Activated CD4-positive, alpha-beta T cell treated with anti-CD3 and anti-CD28 coated beads, Interleukin-10, Interleukin-2, amounts not matched to agents 100 ng/mL and 50 ng/mL, durations not matched to agents 16 hours and 8 hours (primary cell): ENCODE data around the gene HTT.

Source experiments
- DNase-seq: peaks from one replicate; pipeline ENCODE4 v3.0.0-alpha.2; 2020

The HTT gene

DNA sequence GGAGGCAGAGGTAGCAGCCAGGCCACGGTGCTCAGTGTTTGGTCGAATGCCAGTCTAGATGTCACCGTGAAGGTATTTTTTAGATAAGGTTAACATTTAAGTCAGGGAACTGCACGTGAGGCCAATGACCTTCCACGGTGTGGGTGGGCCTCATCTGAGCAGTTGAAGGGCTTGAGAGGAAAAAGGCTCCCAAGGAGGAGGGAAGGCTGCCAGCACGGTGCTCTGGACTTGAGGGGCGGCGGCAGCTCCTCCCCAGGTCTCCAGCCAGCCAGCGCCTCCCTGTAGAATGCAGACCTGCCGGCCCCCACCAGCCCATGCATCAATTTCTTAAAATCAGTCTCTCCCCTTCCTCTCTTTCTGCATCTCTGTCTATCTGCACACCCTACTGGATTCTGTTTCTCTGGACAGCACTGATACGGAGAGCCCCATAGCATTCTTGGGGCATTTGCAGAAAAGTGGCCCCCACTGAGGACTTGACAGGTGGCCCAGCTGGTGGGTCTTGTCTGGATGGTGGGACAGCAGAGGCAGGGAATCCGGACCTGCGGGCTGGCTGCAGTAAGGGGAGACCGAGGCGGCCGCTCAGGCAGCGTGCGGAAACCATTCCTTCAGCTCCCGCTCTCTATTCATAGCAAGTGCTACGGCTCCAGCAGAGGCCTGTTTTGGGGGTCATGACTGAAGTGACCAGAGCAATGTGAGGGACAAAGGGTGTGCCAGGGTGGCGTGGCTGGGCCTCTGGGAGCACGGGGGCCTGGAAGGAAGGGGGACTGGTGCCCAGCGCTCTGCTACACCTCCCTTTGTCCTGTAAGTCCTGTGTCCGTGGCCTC, 210.5 kb downstream of the HTT start:
- no peak for DNase-seq

DNA sequence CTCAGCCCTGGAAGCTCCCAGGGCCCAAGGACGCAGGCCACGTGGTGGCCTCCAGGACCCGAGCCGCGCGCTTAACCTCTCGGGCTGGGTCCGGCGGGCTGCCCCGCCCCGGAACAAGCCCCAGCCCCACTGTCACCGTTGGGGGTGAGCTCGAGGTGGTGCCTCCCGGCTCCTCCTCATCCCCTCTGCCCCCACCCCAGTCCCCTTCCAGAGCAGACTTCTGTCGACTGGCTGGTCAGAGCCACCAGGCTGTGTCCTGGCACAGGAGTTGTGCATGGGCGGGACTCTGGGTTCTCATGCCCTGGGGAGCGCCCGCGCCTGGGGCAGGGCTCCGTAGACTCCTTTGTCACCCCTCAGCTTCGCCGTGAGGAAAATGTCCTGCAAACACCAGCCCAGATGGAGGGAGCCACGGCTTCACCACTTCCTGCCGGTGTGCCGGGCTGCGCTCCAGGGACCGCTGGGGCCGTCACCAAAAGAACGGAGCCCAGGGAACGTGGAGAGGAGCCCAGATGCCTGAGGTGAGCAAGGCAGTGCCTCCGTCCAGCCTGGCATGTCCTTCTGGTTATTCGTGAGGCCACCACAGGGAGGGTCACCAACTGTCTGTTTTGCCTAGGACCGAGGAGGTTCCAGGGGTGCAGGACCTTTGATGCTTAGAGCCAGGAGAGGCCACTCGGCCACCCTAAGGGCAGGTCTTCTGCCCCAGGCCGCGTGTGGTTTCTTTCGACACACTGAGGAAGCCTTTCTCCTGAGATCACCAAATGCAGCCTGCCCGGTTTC, 211.3 kb downstream of the HTT start:
- DNase-seq, result no peak

DNA sequence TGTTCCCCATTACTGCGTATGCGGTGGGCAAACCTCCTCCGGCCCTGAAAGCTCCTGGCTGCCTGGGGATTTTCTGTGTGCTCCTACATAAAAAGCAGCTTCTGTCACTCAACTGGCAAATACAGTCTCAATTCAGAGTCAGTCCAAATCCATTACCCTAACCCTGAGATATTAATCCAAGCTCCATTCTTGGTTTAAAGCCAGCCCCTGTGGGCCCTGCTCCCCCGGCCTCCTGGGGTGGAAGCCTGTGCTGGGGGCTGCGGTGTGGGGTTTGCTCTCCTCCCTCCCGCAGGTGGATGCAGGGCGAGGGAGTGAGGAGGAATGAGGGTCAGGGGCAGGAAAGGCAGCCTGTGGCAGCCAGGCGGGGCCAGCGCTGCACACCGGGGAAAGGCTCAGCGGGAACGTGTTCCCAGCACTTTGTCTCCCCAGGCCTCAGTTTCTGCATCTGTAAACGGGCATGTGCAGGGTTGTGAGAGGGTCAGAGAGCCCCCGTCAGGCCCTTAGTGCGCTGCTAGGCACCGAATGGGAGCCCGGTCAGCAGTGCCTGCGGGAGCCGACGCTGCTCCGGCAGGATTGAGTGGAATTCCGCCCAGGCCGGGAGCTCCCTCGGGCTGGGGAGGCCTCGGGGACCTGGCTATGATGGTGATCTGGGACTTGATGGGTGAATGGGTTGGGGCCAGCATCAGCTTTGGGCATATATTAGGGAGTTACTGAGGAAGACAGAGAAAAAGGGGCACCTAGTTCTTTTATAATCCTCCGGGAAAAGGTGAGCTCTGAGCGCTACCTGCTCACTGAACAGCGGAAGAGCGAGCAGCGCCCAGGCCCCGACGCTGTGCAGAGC, 212.1 kb downstream of the HTT start:
- no peak for DNase-seq

DNA sequence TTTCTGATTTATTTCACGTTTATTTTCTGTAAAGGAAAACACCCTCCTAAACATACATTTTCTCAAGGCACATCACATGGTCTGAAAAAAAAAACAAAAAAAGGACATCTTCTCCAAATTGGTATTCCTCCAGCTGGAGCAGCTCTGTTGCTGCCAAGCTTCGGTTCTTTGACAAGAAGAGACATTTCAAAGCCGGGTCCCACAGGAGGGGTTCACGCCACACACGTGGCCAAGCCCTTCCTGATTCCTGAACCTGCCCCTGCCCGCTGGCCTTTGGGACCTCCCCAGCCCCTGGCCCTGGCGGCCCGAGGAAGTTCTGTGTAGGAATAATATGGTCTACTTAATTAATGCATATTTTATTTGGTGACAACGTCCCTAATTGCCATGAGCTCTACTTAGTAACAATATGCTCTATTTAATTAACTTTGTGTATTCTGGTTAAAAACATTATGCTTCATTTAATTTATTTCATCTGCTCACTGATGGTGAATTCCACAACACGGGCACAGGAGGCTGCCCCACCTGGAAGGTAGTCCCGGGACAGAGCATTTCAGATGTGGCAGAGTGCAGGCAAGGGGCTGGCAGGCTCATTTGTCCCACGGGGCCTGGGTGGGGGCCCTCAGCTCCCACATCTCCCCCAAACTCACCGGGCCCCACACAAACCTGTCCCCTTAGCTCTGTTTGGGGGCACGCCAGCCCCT, 212.9 kb downstream of the HTT start:
- no peak for DNase-seq

DNA sequence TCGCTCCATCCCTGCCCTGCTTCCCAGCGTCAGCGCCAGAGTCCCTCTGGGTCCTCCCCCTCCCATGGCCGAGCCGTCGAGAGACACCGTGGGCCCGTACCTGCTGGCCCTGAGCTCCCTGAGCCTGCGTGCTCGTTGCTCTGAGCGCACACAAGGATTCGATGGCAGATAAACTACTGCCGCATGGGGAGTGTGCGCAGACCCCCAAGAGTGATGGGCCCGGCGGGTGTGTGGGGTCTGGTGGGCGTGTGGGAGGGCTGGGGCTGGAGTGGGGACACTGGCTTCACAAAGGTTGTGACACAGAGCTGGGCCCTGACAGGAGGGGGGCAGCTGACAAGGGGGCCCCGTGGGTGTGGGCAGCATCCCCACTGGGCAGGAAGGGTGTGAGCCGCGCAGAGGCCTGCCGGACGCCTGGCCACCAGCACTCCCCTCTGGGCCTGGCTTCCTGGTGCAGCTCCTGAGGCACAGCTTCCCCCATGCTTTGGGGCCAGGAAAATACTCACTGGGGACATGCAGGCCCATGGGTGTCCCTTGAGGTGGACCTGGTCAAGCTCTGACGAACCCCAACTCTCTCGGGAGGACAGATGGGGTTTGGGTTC, 213.6 kb downstream of the HTT start:
- no peak for DNase-seq

DNA sequence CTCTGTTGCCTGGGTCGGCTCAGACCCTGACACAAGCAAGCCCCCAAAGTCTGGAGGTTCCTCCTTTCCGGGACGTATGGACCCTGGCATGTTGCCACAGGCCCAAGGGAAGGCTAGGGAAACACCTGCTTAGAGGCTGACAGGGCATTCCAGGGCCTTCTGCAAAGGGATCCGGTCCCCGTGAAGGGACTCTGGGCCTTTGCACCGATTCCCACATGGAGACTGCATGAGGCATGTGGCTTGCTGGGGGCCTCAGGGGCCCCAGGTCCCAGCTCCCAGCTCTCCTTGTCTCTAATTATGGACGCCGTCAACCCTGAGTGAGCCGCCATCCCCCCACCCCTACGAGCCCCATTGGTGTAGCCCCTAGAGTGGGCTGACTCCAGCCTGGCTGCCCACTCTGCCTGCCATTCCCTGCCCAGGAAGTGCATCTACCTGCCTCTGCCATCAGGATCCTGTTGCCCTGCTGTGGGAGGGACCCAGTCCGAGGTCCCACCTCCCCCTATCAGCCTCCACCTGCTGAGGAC, 214.2 kb downstream of the HTT start:
- no peak for DNase-seq

DNA sequence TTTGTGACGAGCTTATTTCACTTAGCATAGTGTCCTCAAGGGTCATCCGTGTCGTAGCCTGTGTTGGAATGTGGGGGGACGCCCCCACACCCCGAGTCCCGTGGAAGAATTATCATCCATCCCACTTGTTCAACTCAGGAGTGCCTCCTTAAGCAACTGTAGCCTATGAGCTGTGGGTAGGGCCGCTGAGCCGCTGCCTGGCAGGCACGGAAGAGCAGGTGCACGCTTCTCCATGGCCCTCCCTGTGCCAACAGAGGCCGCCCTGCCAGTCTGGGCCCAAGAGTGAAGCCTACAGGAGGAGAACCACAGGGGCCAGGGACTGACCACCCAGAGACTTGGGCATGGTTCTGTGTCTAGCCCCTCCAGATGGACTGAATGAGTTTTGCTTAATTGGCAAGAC, 216.0 kb downstream of the HTT start:
- DNase-seq, result no peak

DNA sequence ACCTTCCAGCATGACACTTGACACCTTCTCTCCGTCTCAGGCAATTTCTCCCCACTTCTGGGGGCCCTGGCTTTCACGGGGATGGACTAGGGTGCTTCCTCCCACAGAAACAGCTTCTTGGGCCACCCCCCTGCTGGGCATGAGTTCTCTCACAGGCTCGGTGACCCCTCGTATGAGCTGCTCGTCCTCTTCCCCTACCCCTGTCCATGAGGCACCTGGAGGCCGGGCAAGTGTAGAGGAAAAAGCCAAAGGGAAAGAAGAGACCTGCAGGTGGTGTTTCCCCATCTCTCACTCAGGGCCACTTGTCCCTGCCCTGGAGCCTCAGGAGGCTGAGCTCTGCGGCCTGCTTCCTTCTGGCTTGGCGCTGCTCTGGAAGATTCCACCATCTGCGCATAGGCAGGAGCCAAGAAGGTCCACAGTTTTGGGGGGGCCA, 216.4 kb downstream of the HTT start:
- DNase-seq, result no peak

DNA sequence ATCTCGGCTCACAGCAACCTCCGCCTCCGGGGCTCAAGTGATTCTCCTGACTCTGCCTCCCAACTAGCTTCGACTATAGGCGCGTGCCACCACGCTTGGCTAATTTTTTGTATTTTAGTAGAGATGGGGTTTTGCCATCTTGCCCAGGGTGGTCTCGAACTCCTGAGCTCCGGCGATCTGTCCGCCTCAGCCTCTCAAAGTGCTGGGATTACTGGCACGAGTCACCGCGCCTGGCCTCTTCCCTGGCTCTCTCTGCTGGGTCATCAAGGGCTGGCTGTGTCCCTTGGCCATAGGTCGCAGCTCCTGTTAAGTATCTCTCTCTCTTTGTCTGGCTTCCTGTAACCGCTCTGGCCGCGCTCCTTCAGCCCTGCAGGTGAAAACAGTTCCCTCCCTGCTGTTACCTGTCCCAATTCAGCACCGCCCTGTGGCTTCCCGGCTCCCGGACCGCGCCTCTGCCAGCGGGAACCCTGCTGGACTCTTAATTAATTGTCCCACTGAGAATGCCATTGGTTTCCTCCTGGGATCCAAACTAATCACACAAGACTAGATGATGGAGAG, 217.0 kb downstream of the HTT start:
- DNase-seq, result no peak

DNA sequence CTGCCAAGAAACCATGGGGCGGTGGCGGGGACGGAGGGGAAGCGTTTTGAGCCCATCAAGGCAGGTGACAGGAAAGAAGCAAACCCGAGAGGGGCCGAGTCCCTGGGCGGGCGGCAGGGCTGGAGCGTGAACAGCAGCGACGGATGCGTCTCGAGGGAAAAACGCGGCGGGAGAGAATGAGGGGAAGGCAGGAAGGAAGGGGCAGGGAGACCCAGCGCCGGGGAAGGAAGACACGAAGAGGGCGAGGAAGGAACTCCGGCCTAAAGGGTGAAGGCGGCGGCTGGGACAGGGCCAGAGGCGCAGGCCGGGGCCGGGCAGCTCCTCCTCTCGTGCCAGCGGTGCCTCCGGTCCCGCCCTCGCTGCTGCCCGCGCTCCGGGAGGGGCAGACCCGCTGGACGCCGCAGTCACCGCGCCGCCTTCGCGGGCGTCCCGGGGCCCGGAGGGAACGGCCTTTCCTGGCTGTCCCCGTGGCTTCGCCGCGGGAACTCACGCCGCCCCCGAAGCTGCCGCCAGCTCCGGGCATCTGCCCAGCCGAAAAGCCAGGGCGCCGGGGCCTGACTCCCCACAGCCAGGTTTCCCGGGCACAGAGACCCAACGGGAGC, 217.6 kb downstream of the HTT start:
- peak; percentile 6 for DNase-seq

DNA sequence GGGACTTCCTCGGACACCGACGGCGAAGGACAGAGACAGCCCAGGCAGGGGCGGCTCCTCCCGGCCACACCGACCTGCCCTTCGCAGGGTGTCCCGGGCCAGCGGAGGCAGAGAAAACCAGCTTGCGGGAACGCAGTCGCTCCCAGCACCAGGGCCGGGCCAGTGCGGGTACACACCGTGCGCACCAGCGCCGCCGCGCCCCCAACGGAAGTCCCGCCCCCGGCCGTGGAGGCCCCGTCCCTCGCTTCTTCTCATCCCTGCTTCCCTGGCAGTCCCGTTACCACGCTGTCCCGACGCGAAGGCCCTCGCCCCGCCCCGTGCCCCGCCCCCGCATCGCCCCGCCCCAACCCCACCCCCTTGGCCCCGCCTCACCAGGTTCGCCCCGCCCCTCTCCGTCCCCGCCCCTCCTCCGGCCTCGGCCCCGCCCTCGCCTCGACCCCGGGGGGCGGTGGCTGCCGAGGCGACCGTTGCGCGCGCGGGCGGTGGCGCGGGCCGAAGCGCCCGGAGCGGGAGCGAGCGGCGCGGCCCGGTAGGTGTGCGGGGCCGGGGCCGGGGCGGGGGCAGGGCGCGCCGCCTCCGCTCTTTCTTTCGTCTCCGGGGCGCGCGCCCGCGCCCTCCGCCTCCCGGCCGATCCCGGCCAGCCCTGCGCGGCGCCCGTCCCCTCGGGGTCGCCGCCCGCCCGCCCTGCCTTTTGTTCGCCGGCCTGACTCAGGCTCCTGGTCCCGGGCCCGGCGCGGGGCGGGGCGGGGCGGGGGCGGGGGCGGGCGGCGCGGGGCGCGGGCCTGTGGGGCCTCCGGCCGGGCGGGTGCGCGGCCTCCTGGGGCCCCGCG, 218.3 kb downstream of the HTT start, which contains the start of gene RGS12:
Gene RGS12 (plus strand): TSS at position 451 of the 830 bp plus-strand sequence. CDS start 23,150 bp downstream, outside the sequence.
- DNase-seq, result peak; percentile 90
